SK-N-SH (cell line): ENCODE results near the gene CDK15. TPM values are rescaled to one million over a fixed set of nuclear protein-coding genes. Genes with fewer than 3 reads are reported as not detected.

Source experiments
- CTCF ChIA-PET: fragments of 300-600, 350-600 bp; formaldehyde crosslinking; extraction: SDS; loops from one replicate; lab custom pipeline; 2021; lab: Yijun Ruan, JAX
- POLR2A ChIA-PET: fragments of 350-600 bp; sonication (Branson Sonifier 250); formaldehyde crosslinking; extraction: SDS; loops from one replicate; lab custom pipeline; 2020; ENCODE audit warnings: antibody characterized with exemption, inconsistent platforms; lab: Yijun Ruan, JAX
- DNase-seq: peaks from one replicate; pipeline ENCODE4 v3.0.0; 2012
- H2AFZ ChIP-seq: fragments of 200-600 bp; sonication (generic); 2 replicates; pipeline ENCODE4 v1.8.1; 2016; ENCODE audit warnings: antibody characterized with exemption, mild to moderate bottlenecking, low read depth
- H3F3A ChIP-seq: fragments of 200-600 bp; sonication (generic); replicated peaks from 2 replicates; pipeline ENCODE3; 2016; ENCODE audit warnings: antibody characterized with exemption, mild to moderate bottlenecking; ENCODE audit not compliant: insufficient read depth
- H3K27ac ChIP-seq, 2 experiments: fragments of 200-500 bp in 1 of 2; fragments of 200-600 bp in 1 of 2; sonication (Bioruptor generic) in 1 of 2; sonication (generic), shearing (Covaris generic) in 1 of 2; 2 replicates each; pipeline versions ENCODE4 v1.5.1 to v1.6.1; 2014 to 2016; ENCODE audit warnings: low read depth in 2 of 2, inconsistent platforms in 1 of 2, low read length in 1 of 2, mild to moderate bottlenecking in 1 of 2, mixed read lengths in 1 of 2
- H3K27me3 ChIP-seq: fragments of 200-600 bp; sonication (generic), shearing (Covaris generic); 2 replicates; pipeline ENCODE4 v1.6.1; 2016; ENCODE audit warnings: mixed run types; ENCODE audit not compliant: insufficient read depth
- H3K36me3 ChIP-seq, 2 experiments: fragments of 200-500 bp in 1 of 2; fragments of 200-600 bp in 1 of 2; sonication (Bioruptor generic) in 1 of 2; sonication (generic) in 1 of 2; replicated peaks in 1 of 2; 2 replicates each; pipeline versions ENCODE3 to v1.5.1; 2014 to 2016; ENCODE audit warnings: low read length in 1 of 2, mild to moderate bottlenecking in 1 of 2; ENCODE audit not compliant: insufficient read depth in 2 of 2, control insufficient read depth in 1 of 2
- H3K4me1 ChIP-seq, 2 experiments: fragments of 200-500 bp in 1 of 2; fragments of 200-600 bp in 1 of 2; sonication (Bioruptor generic) in 1 of 2; sonication (generic), shearing (Covaris generic) in 1 of 2; 2 replicates each; pipeline versions ENCODE4 v1.5.1 to v1.6.1; 2014 to 2016; ENCODE audit warnings: low read depth in 1 of 2, low read length in 1 of 2, mixed run types in 1 of 2; ENCODE audit not compliant: insufficient read depth in 2 of 2, control insufficient read depth in 1 of 2
- H3K4me2 ChIP-seq: fragments of 200-600 bp; sonication (generic), shearing (Covaris generic); 2 replicates; pipeline ENCODE4 v1.6.1; 2017; ENCODE audit warnings: mixed run types
- H3K4me3 ChIP-seq, 2 experiments: fragments of 200-500 bp in 1 of 2; fragments of 200-600 bp in 1 of 2; sonication (Bioruptor generic) in 1 of 2; sonication (generic), shearing (Covaris generic) in 1 of 2; 2 replicates each; pipeline versions ENCODE4 v1.5.1 to v1.8.1; 2014 to 2016; ENCODE audit warnings: low read depth in 2 of 2, inconsistent platforms in 1 of 2, low read length in 1 of 2, mild to moderate bottlenecking in 1 of 2, mixed read lengths in 1 of 2, moderate library complexity in 1 of 2
- H3K79me2 ChIP-seq: fragments of 200-600 bp; sonication (generic); 2 replicates; pipeline ENCODE4 v1.8.1; 2017; ENCODE audit warnings: mild to moderate bottlenecking; ENCODE audit not compliant: insufficient read depth
- H3K9ac ChIP-seq: fragments of 200-600 bp; sonication (generic); 2 replicates; pipeline ENCODE4 v1.6.1; 2017; ENCODE audit warnings: mixed run types
- H3K9me2 ChIP-seq: fragments of 200-600 bp; sonication (generic); 2 replicates; pipeline ENCODE4 v1.6.1; 2017; ENCODE audit warnings: mixed run types
- H3K9me3 ChIP-seq: fragments of 200-600 bp; sonication (generic); 2 replicates; pipeline ENCODE4 v1.6.1; 2017; ENCODE audit warnings: mixed run types, mild to moderate bottlenecking, moderate library complexity
- H4K20me1 ChIP-seq: fragments of 200-600 bp; sonication (generic); 2 replicates; pipeline ENCODE4 v1.6.1; 2017; ENCODE audit warnings: mild to moderate bottlenecking, mixed run types; ENCODE audit not compliant: insufficient read depth
- CHD2 ChIP-seq: fragments of 150-350 bp; IDR thresholded peaks from 2 replicates; pipeline ENCODE4 v1.6.1; 2018; ENCODE audit warnings: low read length; ENCODE audit not compliant: partially characterized antibody
- CTCF ChIP-seq: fragments of 200-600 bp; sonication (generic); IDR thresholded peaks from 2 replicates; pipeline ENCODE4 v1.6.1; 2017; ENCODE audit warnings: antibody characterized with exemption, mild to moderate bottlenecking, moderate library complexity
- ELF1 ChIP-seq: IDR thresholded peaks from 2 replicates; pipeline ENCODE4 v1.4.0; 2012
- EP300 ChIP-seq, 2 experiments: IDR thresholded peaks; 2 replicates each; pipeline versions ENCODE4 v1.4.0 to v1.6.1; 2012; ENCODE audit warnings: borderline replicate concordance in 1 of 2, low read depth in 1 of 2, low read length in 1 of 2
- FOXJ3 ChIP-seq: sonication (generic); formaldehyde crosslinking; IDR thresholded peaks from 2 replicates; pipeline ENCODE4 v1.5.1; 2020; ENCODE audit warnings: mild to moderate bottlenecking, missing genetic modification reagents
- GABPA ChIP-seq: IDR thresholded peaks from 2 replicates; pipeline ENCODE4 v1.4.0; 2012; ENCODE audit warnings: low read depth, mild to moderate bottlenecking
- GATA2 ChIP-seq: sonication (generic); formaldehyde crosslinking; IDR thresholded peaks from 2 replicates; pipeline ENCODE4 v1.5.0; 2020; ENCODE audit warnings: mild to moderate bottlenecking, missing genetic modification reagents
- NFIC ChIP-seq: IDR thresholded peaks from 2 replicates; pipeline ENCODE4 v1.4.0; 2012; ENCODE audit warnings: borderline replicate concordance
- NRF1 ChIP-seq: IDR thresholded peaks from 2 replicates; pipeline ENCODE4 v1.6.1; 2012; ENCODE audit warnings: low read depth, mild to moderate bottlenecking, low read length
- RAD21 ChIP-seq: IDR thresholded peaks from 2 replicates; pipeline ENCODE4 v1.6.1; 2012; ENCODE audit warnings: mild to moderate bottlenecking, low read length
- SIN3A ChIP-seq: IDR thresholded peaks from 2 replicates; pipeline ENCODE4 v1.6.1; 2012; ENCODE audit warnings: low read depth, mild to moderate bottlenecking, low read length, moderate library complexity, borderline replicate concordance
- SMC3 ChIP-seq: IDR thresholded peaks from 2 replicates; pipeline ENCODE4 v1.6.1; 2012; ENCODE audit warnings: low read depth, low read length, improper control_type of control experiment
- TCF12 ChIP-seq: IDR thresholded peaks from 2 replicates; pipeline ENCODE4 v1.4.0; 2012
- TEAD4 ChIP-seq: IDR thresholded peaks from 2 replicates; pipeline ENCODE4 v1.4.0; 2012; ENCODE audit warnings: mild to moderate bottlenecking, borderline replicate concordance; ENCODE audit not compliant: insufficient read depth
- YY1 ChIP-seq: IDR thresholded peaks from 2 replicates; pipeline ENCODE4 v1.4.0; 2012; ENCODE audit warnings: low read depth, mild to moderate bottlenecking
- ZBTB33 ChIP-seq: IDR thresholded peaks from 2 replicates; pipeline ENCODE4 v1.4.0; 2012; ENCODE audit warnings: low read depth, borderline replicate concordance
- WGBS: methylation state at CpG from one replicate; pipeline ENCODE4 v1.1.6; 2017; ENCODE audit warnings: low lambda C conversion rate; 5-methylcytosine and 5-hydroxymethylcytosine counted together
- polyA plus RNA-seq, 3 experiments: library from polyadenylated mRNA; depleted of rRNA; stranded (reverse); fragments of >200 nt; gene quantifications; 2 replicates each; pipeline ENCODE4 v1.2.3, GENCODE V29; 2012

The CDK15 gene
- polyA plus RNA-seq, 1 of the 3 experiments (the other 2 are of a cell fraction) = 1.8 TPM

GRCh38 chr2:201788371-201788770, 18.0 kb upstream of the CDK15 start:
- 63% methylated on average over 3 of the region's 3 CpGs for WGBS
- Histone ChIP-seq H3K4me1 (no peaks in the 10 kb centered on the region; a peak in 1 of 4 replicates), H3K27me3 (no peaks in the 10 kb centered on the region), H2AFZ (no peak overlapping the region), H3K9me3 (no peaks in the 10 kb centered on the region), H3K4me3 (no peak overlapping the region), H3K27ac (no peak overlapping the region), H3K4me2 (no peak overlapping the region), H3K79me2 (no peaks in the 10 kb centered on the region), H3K36me3 (no peaks in the 10 kb centered on the region), H4K20me1 (no peaks in the 10 kb centered on the region), H3K9me2 (no peaks in the 10 kb centered on the region), H3F3A (peaks cover under 1% of the 10 kb centered on the region), H3K9ac (no peak overlapping the region)
- TF ChIP-seq TCF12 (no peak), NRF1 (no peak), FOXJ3 (CRISPR knock-in tag) (no peak)
- ChIA-PET POLR2A (no interaction called here), CTCF (interaction anchor here (1.7 kb wide), 1 partner anchor 390 kb away, joined by 4 read pairs; no protein-coding TSS in a partner anchor)
- DNase-seq = no peak

- 76% methylated on average over 2 of the region's 2 CpGs for WGBS
- TF ChIP-seq GABPA = no peak
- no peak for TF ChIP-seq RAD21
- TF ChIP-seq NFIC = no peak
- no peak for TF ChIP-seq EP300 (IDR thresholded peaks at IDR 0.05; ENCODE audit: borderline replicate concordance in 1 of 2, low read depth in 1 of 2, low read length in 1 of 2)
- no peak for TF ChIP-seq SMC3
- no peak for TF ChIP-seq TEAD4
- POLR2A ChIA-PET = no interaction called here
- no peaks in the 10 kb centered on the region for H3K36me3 ChIP-seq
- H2AFZ ChIP-seq = no peak overlapping the region
- no peak overlapping the region for H3K27ac ChIP-seq
- no peaks in the 10 kb centered on the region for H3K79me2 ChIP-seq
- no peaks in the 10 kb centered on the region for H3K27me3 ChIP-seq
- no peak overlapping the region for H3K9ac ChIP-seq
- no peak for DNase-seq
- H3K9me2 ChIP-seq = no peaks in the 10 kb centered on the region
- H3K4me2 ChIP-seq = no peak overlapping the region
- CTCF ChIA-PET = interaction anchor here (0.7 kb wide), 1 partner anchor 12 kb away, joined by 3 read pairs; no protein-coding TSS in a partner anchor
- no peaks in the 10 kb centered on the region; a peak in 1 of 4 replicates for H3K4me1 ChIP-seq
- H3F3A ChIP-seq = peaks cover 4% of the 10 kb centered on the region
- no peaks in the 10 kb centered on the region for H3K9me3 ChIP-seq
- H4K20me1 ChIP-seq = no peaks in the 10 kb centered on the region
- no peak overlapping the region for H3K4me3 ChIP-seq
Observed at GRCh38 chr2:201789395-201789794, 16.9 kb upstream of the CDK15 start.

GRCh38 chr2:201790291-201790690, 16.0 kb upstream of the CDK15 start:
- no peak for DNase-seq
- CTCF ChIA-PET = interaction anchor here (0.8 kb wide), 1 partner anchor 391 kb away, joined by 3 read pairs; no protein-coding TSS in a partner anchor
- no peak for TF ChIP-seq GABPA
- no peak for TF ChIP-seq ELF1
- TF ChIP-seq ZBTB33 = no peak
- no peak for TF ChIP-seq GATA2
- TF ChIP-seq CHD2 = no peak
- TF ChIP-seq CTCF = no peak
- TF ChIP-seq SMC3 = no peak
- TF ChIP-seq YY1 = no peak
- TF ChIP-seq RAD21 = no peak
- no peak for TF ChIP-seq SIN3A

More at GRCh38 chr2:201790291-201790690, 16.0 kb upstream of the CDK15 start:
- no peak overlapping the region for H3K27ac ChIP-seq
- H3K36me3 ChIP-seq = no peaks in the 10 kb centered on the region
- WGBS = 98% methylated on average over 3 of the region's 3 CpGs
- H3K4me1 ChIP-seq = no peaks in the 10 kb centered on the region; a peak in 1 of 4 replicates
- no peaks in the 10 kb centered on the region for H4K20me1 ChIP-seq
- no peaks in the 10 kb centered on the region for H3K27me3 ChIP-seq
- H3F3A ChIP-seq = peaks cover 4% of the 10 kb centered on the region
- H3K4me3 ChIP-seq = no peak overlapping the region
- H3K9ac ChIP-seq = no peak overlapping the region
- no peaks in the 10 kb centered on the region for H3K9me2 ChIP-seq
- no peak overlapping the region for H2AFZ ChIP-seq
- no peaks in the 10 kb centered on the region for H3K79me2 ChIP-seq
- POLR2A ChIA-PET = no interaction called here
- no peak overlapping the region for H3K4me2 ChIP-seq
- no peaks in the 10 kb centered on the region for H3K9me3 ChIP-seq
